ENCODE results near the gene RAI1.

DNA sequence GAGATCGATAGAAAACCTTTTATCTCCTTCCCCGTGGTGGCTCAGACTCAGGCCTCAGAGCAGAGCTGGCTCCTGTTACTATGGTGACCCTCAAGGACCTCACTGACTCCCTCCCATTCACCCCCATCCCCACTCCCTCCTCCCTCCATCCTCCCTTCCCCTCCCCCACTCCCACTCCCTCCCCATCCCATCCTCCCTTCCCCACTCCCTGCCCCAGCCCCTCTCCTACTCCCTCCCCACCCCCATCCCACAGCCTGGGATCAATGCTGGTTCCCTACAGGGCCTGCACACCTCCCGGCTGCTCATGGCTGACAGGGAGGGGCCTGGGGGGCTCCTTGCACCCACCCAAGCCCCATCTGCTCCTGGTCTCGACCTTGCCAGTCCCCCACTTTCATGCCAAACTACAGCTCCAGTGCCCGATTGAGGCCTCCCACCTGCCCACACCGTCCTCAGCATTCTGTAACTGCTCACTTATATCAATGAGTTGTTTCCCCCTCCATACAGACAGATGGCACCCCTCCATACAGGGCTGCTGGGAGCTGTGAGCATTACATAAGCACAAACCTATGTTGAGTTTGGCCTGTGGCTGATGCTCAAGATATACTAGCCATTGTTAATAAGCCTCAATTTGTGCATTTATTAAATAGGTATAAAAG is 11.6 kb upstream of the RAI1 start:
- TF ChIP-seq TARDBP (IDR thresholded peaks at IDR 0.05): no peak
- no peak for TF ChIP-seq SUZ12 (IDR thresholded peaks at IDR 0.05)
- TF ChIP-seq ELF4 (IDR thresholded peaks at IDR 0.05): no peak
- TF ChIP-seq SP1 (IDR thresholded peaks at IDR 0.05): no peak
- no peak for TF ChIP-seq NFRKB (IDR thresholded peaks at IDR 0.05)
- TF ChIP-seq ZNF384 (IDR thresholded peaks at IDR 0.05): no peak
- no peak for TF ChIP-seq BHLHE40 (IDR thresholded peaks at IDR 0.05; ENCODE audit: borderline replicate concordance)
- TF ChIP-seq CTBP1 (IDR thresholded peaks at IDR 0.05; ENCODE audit: borderline replicate concordance): no peak
- no peak for TF ChIP-seq ARNT (IDR thresholded peaks at IDR 0.05)
- TF ChIP-seq LEF1 (IDR thresholded peaks at IDR 0.05; ENCODE audit: borderline replicate concordance): no peak
- no peak for TF ChIP-seq FOXM1 (IDR thresholded peaks at IDR 0.05; ENCODE audit: borderline replicate concordance)
- no peak for TF ChIP-seq FOXK2 (IDR thresholded peaks at IDR 0.05)
- no peak for TF ChIP-seq FOXA1 (IDR thresholded peaks at IDR 0.05)

Data from HEK293T (cell line).